Breast epithelium (tissue), 4 donors: Measurements from ENCODE around the gene SLC31A1. TPM values are rescaled to one million over a fixed set of nuclear protein-coding genes. Genes with fewer than 3 reads are reported as not detected.

Source experiments
- DNase-seq, 2 donors: peaks; one replicate each; pipeline ENCODE4 v3.0.0-alpha.2; 2019; ENCODE audit warnings: low spot score in 2 of 2
- H3K27ac ChIP-seq, 2 donors: fragments of 200-600 bp; sonication (generic) in 1 of 2; one replicate each; pipeline ENCODE4 v1.5.1; 2016 to 2019; ENCODE audit warnings: mild to moderate bottlenecking in 1 of 2
- H3K27me3 ChIP-seq, 2 donors: fragments of 200-600 bp; sonication (generic) in 1 of 2; one replicate each; pipeline versions ENCODE4 v1.5.1 to v1.6.0; 2017 to 2019; ENCODE audit warnings: control low read depth in 1 of 2, mild to moderate bottlenecking in 1 of 2
- H3K36me3 ChIP-seq: fragments of 200-600 bp; one replicate; pipeline ENCODE4 v1.5.1; 2019
- H3K4me1 ChIP-seq, 2 donors: fragments of 200-600 bp; sonication (generic); one replicate each; pipeline ENCODE4 v1.5.1; 2016 to 2019; ENCODE audit warnings: control low read depth in 1 of 2
- H3K4me3 ChIP-seq, 3 donors: fragments of 200-600 bp; sonication (generic); 1 replicate in 2 of 3; 2 replicates in 1 of 3; pipeline ENCODE4 v1.5.1; 2016 to 2019; ENCODE audit warnings: mild to moderate bottlenecking in 3 of 3, moderate library complexity in 2 of 3
- H3K9me3 ChIP-seq, 2 donors: fragments of 200-600 bp; sonication (generic) in 1 of 2; one replicate each; pipeline ENCODE4 v1.5.1; 2016 to 2019; ENCODE audit warnings: control low read depth in 1 of 2
- CTCF ChIP-seq, 3 donors: fragments of 450-650 bp; IDR thresholded peaks; one replicate each; pipeline ENCODE4 v1.5.1; 2016 to 2017; ENCODE audit warnings: antibody characterized with exemption in 3 of 3, mild to moderate bottlenecking in 3 of 3, moderate library complexity in 3 of 3
- POLR2A ChIP-seq: fragments of 450-650 bp; IDR thresholded peaks from one replicate; pipeline ENCODE4 v1.6.1; 2016; ENCODE audit warnings: antibody characterized with exemption, mild to moderate bottlenecking, moderate library complexity
- POLR2AphosphoS5 ChIP-seq, 3 donors: sonication (generic); formaldehyde crosslinking; IDR thresholded peaks; one replicate each; pipeline ENCODE4 v1.6.1; 2017; ENCODE audit warnings: antibody characterized with exemption in 3 of 3
- intact Hi-C: fragments of 100-400 bp; cut with DNase I; formaldehyde crosslinking; loops from one replicate; pipeline ENCODE4 v1.15.1; 2023; ENCODE audit warnings: low total_unique reads
- total RNA-seq, 3 donors: library from RNA; depleted of rRNA; stranded (reverse); fragments of >200 nt; gene quantifications; one replicate each; pipeline ENCODE4 v1.1.0, GENCODE V29; 2016

The SLC31A1 gene
- total RNA-seq, 3 donors from 2014 or later, result 13.9 to 24.4 (median 18.7) TPM

GRCh38 chr9:113301548-113301947 lies 80.2 kb downstream of the SLC31A1 start:
- no peak overlapping the region for H3K4me3 ChIP-seq
- H3K27ac ChIP-seq, result no peak overlapping the region
- no peaks in the 10 kb centered on the region for H3K4me1 ChIP-seq
- no peak for DNase-seq
- TF ChIP-seq POLR2AphosphoS5 (IDR thresholded peaks at IDR 0.05) (no peak), POLR2A (no peak), CTCF (IDR thresholded peaks at IDR 0.05) (no peak)
- H3K36me3 ChIP-seq, result no peaks in the 10 kb centered on the region
- H3K9me3 ChIP-seq, result no peaks in the 10 kb centered on the region
- H3K27me3 ChIP-seq, result no peaks in the 10 kb centered on the region
- intact Hi-C loops, result no loop called here

- intact Hi-C loops, result no loop called here
- DNase-seq, result peak in 1 of 2 donors; percentile 33
- TF ChIP-seq CTCF (IDR thresholded peaks at IDR 0.05) (no peak), POLR2A (no peak), POLR2AphosphoS5 (IDR thresholded peaks at IDR 0.05) (no peak)
Observed at GRCh38 chr9:113302792-113303418, 81.6 kb downstream of the SLC31A1 start, which contains the start of gene RNF183. Gene RNF183, minus strand, starts transcription at chr9:113303376. Its CDS starts 5,192 bp downstream, at chr9:113298184.

GRCh38 chr9:113306566-113306965 lies 85.2 kb downstream of the SLC31A1 start:
- TF ChIP-seq POLR2A, result no peak
- no peak for TF ChIP-seq POLR2AphosphoS5 (IDR thresholded peaks at IDR 0.05)
- TF ChIP-seq CTCF (IDR thresholded peaks at IDR 0.05), result no peak
- intact Hi-C loops, result no loop called here
- Histone ChIP-seq H3K9me3 (no peaks in the 10 kb centered on the region), H3K27me3 (no peaks in the 10 kb centered on the region), H3K4me1 (peaks cover 0 to 6% of the 10 kb centered on the region in 2 donors), H3K27ac (no peak overlapping the region), H3K4me3 (no peak overlapping the region), H3K36me3 (no peaks in the 10 kb centered on the region)
- DNase-seq, result no peak

More at GRCh38 chr9:113302792-113303418, 81.6 kb downstream of the SLC31A1 start, which contains the start of gene RNF183:
- Histone ChIP-seq H3K9me3 (no peaks in the 10 kb centered on the region), H3K27me3 (no peaks in the 10 kb centered on the region), H3K4me3 (peak within 1 kb of the TSS in 2 of 3 donors; percentile 34 to 38), H3K4me1 (no peaks in the 10 kb centered on the region), H3K36me3 (no peaks in the 10 kb centered on the region), H3K27ac (peak within 1 kb of the TSS; percentile 36 to 42)

- Histone ChIP-seq H3K27me3 (no peaks in the 10 kb centered on the region), H3K4me3 (no peak overlapping the region), H3K4me1 (peaks cover 0 to 6% of the 10 kb centered on the region in 2 donors), H3K36me3 (no peaks in the 10 kb centered on the region), H3K9me3 (no peaks in the 10 kb centered on the region), H3K27ac (no peak overlapping the region)
- DNase-seq, result no peak
- intact Hi-C loops, result no loop called here
- TF ChIP-seq POLR2AphosphoS5 (IDR thresholded peaks at IDR 0.05), result no peak
- TF ChIP-seq CTCF (IDR thresholded peaks at IDR 0.05), result no peak
- TF ChIP-seq POLR2A, result no peak
Observed at GRCh38 chr9:113307396-113307975, 86.1 kb downstream of the SLC31A1 start.

GRCh38 chr9:113309204-113309813 lies 88.0 kb downstream of the SLC31A1 start:
- Histone ChIP-seq H3K27ac (no peak overlapping the region), H3K4me3 (no peak overlapping the region), H3K9me3 (no peaks in the 10 kb centered on the region), H3K27me3 (no peaks in the 10 kb centered on the region), H3K36me3 (no peaks in the 10 kb centered on the region), H3K4me1 (peaks cover 0 to 6% of the 10 kb centered on the region in 2 donors)
- no peak for DNase-seq
- TF ChIP-seq CTCF (IDR thresholded peaks at IDR 0.05) (peak in 2 of 3 donors; percentile 51 to 56), POLR2AphosphoS5 (IDR thresholded peaks at IDR 0.05) (no peak), POLR2A (no peak)
- intact Hi-C loops, result no loop called here
